SK-N-DZ (cell line): ENCODE results near the gene CHL1.

Experiments used
- DNase-seq: peaks from one replicate; pipeline ENCODE4 v3.0.0-alpha.2; 2015; ENCODE audit warnings: low spot score

CHL1 gene

GRCh38 chr3:280681-281080 lies 84.1 kb downstream of the CHL1 start:
- DNase-seq = no peak

- DNase-seq = no peak
Observed at GRCh38 chr3:284322-284721, 87.8 kb downstream of the CHL1 start.

DNA sequence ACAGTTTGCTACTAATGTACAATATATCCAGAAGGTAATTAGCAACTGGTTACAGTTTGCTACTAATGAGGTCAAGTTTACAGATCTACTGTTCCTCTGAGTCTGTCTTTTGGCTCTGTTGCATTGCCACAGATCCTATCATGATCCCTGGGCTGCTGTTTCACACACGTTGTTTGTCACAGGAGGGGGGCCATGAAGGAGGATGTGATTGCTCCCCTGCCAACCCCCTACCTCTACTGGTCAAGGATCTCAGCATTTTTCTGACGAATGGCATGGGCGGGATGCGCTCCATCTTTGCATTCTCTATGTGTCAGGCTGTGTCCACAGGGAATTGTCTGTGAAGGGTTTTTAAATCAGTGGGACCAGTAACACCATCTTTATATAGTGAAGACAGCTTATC lies 91.9 kb downstream of the CHL1 start:
- DNase-seq = no peak

- no peak for DNase-seq
Observed at GRCh38 chr3:291028-291427, 94.5 kb downstream of the CHL1 start.

GRCh38 chr3:291646-292436 lies 95.3 kb downstream of the CHL1 start:
- DNase-seq = no peak

- no peak for DNase-seq
Observed at GRCh38 chr3:294096-294495, 97.5 kb downstream of the CHL1 start.

GRCh38 chr3:294581-294980 lies 98.0 kb downstream of the CHL1 start:
- DNase-seq = no peak

DNA sequence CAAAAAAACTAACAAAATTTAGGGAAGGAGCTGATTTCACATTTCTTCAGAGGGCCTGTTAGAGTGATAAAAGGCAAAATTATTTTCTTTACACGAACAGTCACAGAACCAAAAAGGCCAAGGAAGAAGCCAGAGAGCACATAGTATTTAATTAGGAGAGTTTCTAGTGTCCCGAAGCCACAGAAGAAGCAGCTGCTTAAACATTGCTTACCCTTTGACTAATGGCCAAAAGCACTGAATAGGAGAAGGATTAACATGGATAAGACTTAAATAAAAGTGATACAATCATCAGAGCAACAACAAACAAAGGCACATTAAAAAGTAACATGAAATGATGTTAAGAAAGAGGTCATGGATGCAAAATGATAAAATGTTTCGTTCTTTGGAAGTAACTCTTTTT lies 98.6 kb downstream of the CHL1 start:
- no peak for DNase-seq

DNA sequence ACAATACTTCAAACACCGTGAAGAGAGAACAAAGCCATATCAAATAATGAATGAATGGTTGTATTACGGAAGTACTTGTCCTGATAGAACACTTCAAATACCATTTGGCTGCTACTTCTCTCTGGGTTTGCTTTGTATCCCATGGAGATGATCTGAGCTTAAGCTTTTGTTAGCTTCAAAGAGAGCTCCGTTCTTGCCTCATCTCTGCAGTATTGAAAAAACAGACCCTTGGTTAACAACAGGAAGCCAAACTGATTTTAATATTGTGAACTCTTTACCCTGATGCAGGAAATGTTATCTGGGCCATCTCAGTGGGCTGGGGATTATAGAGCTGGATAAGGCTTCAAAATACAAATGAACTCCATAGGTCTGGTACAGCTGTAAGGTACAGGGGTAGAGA lies 101.0 kb downstream of the CHL1 start:
- DNase-seq = no peak

GRCh38 chr3:299590-300301 lies 103.2 kb downstream of the CHL1 start:
- DNase-seq = no peak

- no peak for DNase-seq
Observed at GRCh38 chr3:307182-307581, 110.6 kb downstream of the CHL1 start.

GRCh38 chr3:308597-309321 lies 112.2 kb downstream of the CHL1 start:
- DNase-seq = no peak

GRCh38 chr3:312160-312733 lies 115.7 kb downstream of the CHL1 start:
- no peak for DNase-seq

- DNase-seq = no peak
Observed at GRCh38 chr3:312911-313310, 116.3 kb downstream of the CHL1 start.

DNA sequence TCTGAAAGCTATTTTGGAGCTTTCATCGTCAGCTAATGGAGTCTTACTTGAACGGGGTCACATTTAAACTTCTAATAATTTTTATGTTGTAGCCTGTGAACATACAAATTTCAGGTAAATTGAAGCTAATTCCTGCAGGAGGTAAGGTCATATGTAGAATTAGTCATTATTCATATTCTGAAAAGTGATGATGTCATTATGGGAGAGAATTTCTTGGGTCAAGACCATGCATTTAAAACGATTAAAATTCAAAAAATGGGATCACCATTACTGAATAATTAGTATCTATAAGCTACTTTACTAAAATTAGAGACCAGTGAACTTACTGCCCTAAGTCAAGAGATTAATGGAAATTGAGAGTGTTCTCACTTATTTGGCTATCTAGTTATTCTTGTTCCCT lies 120.4 kb downstream of the CHL1 start:
- no peak for DNase-seq

- DNase-seq = no peak
Observed at GRCh38 chr3:318903-319302, 122.3 kb downstream of the CHL1 start.

- DNase-seq = no peak
Observed at GRCh38 chr3:324423-324822, 127.9 kb downstream of the CHL1 start.

GRCh38 chr3:325495-325894 lies 128.9 kb downstream of the CHL1 start:
- DNase-seq = no peak

- no peak for DNase-seq
Observed at GRCh38 chr3:330494-331115, 134.0 kb downstream of the CHL1 start.

GRCh38 chr3:331881-332280 lies 135.3 kb downstream of the CHL1 start:
- no peak for DNase-seq

GRCh38 chr3:332701-333100 lies 136.1 kb downstream of the CHL1 start:
- no peak for DNase-seq

GRCh38 chr3:335240-335639 lies 138.7 kb downstream of the CHL1 start:
- no peak for DNase-seq
